HL-60/S4 (cell line): ENCODE data around the gene ABHD8.

Experiments
- in situ Hi-C: fragments of 300-500 bp; cut with MboI; formaldehyde crosslinking; loops from 2 replicates; pipeline ENCODE4 v1.14.3; 2022; ENCODE audit warnings: low sequenced_read_pairs

Gene ABHD8

GRCh38 chr19:17303167-17303939 is at the start of gene ABHD8:
Gene ABHD8, minus strand, starts transcription at chr19:17303425. Its CDS starts 1,809 bp downstream, at chr19:17301616.
- in situ Hi-C loops, result no loop called here

DNA sequence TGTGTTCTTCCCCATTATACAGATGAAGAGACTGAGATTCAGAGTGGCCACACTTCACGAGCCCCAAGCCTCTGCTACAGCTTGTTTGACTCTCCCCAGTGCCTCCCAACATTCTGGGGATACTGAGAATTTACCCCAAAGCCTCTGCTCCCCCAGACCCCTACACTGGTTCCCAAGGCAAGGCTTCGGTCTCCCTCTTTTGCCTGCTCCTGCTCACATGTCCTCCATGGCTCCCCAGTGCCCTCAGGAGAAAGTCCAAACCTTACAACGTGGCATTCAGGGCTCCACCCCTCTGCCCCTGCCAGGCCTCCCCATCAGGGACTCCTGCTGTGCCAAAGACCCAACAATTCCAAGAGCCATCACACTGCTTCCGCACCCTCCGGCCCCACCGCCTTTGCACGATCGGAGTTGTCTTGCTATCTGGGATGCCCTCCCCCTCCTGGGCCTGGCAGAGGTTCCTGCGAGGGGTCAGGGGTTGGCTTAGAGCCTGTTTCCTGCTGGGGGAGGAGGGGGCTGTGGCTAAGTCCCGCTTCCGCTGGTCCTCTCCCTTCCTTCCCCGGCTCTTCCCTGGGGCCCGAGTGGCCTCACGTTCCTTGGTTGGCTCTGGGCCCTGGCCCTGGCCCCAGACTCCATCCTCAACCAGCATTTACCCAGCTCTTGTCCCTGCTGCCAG is 49.5 kb upstream of the ABHD8 start:
- in situ Hi-C loops, result no loop called here

DNA sequence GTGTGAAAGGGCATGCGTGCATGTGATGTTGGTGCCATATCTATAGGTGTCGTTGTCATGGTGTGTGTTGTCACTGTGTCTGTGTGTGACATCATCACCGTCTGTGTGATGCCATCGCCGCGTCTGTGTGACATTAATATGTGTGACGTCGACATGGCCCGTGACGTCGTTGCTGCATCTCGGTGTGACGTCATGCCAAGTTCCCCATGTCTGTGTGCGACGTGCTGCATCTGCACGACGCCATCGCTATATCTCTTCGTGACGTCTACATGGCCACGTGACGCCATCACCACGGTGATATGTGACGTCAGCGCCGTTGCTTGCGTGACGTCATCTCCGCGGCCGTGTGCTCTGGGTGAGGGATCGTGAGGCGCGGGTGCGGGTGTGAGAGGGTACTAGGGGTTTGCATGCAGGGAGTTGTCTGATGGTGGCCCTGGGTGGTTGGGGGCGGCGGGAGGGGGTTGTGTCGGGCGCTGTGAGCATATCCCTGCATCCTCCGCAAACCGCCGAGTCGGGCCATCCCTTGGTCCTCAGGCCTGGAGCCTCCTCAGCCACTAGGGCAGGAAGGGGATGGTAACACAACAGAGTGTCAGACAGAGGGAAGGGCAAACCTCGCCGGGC is 48.7 kb upstream of the ABHD8 start:
- in situ Hi-C loops, result no loop called here

GRCh38 chr19:17348700-17349099 is 45.5 kb upstream of the ABHD8 start:
- in situ Hi-C loops, result loop anchor here (5.0 kb wide), 1 partner anchor 39 kb away; no protein-coding TSS in a partner anchor

GRCh38 chr19:17347877-17348276 is 44.7 kb upstream of the ABHD8 start:
- in situ Hi-C loops, result loop anchor here (5.0 kb wide), 1 partner anchor 39 kb away; no protein-coding TSS in a partner anchor

DNA sequence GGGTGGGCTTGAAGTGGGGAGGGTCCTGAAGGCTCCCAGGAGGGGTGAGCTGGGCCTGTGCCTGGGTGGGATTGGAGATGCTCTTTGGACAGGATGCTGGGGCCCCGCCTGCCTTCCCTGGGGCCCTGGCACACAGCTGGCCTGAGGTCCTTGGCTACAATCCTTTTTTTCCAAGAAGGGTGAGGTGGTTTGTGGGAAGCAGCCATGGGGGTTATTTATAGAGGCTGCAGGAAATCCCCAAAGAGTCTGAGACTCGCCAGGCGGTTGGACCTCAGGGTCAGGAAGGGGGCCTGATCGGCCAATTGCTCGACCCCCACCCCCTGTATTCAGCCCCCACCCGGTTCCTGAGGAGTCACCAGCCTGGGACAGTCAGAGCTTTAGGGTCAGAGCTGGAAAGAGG is 44.1 kb upstream of the ABHD8 start:
- in situ Hi-C loops, result loop anchor here (5.0 kb wide), 1 partner anchor 40 kb away; no protein-coding TSS in a partner anchor

GRCh38 chr19:17346109-17346671 is 43.0 kb upstream of the ABHD8 start:
- in situ Hi-C loops, result loop anchor here (5.0 kb wide), 1 partner anchor 41 kb away; no protein-coding TSS in a partner anchor

DNA sequence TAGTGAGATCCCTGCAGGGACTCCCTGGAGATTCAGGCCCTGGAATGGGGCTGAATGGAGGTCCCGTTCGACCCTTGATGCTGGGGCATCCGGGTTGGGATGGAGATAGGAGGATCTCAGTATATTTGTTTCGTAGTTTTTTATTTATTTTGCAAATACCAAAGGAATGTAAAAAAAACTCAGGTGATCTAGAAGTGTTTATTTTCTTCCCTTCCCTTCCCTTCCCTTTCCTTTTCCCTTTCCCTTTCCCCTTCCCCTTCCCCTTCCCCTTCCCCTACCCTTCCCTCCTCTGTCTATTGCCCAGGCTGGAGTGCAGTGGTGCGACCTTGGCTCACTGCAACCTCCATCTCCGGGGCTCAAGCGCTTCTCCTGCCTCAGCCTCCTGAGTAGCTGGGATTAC is 38.6 kb upstream of the ABHD8 start:
- in situ Hi-C loops, result no loop called here

DNA sequence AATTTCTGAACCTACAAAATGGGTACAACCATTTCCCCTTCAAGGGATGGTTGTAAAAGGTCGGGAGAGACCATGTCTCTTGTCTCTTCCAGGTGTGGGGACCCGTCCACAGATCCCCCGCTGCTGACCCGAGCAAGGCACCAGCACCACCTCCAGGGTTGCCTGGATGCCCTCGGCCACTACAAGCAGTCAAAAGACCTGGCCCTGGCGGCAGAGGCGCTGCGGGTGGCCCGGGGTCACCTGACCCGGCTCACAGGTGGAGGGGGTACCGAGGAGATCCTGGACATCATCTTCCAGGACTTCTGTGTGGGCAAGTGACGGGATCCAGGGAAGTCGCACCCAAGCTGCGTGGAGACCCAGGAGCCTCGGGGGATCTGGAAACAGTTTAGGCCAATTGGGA is 38.2 kb upstream of the ABHD8 start:
- in situ Hi-C loops, result no loop called here

DNA sequence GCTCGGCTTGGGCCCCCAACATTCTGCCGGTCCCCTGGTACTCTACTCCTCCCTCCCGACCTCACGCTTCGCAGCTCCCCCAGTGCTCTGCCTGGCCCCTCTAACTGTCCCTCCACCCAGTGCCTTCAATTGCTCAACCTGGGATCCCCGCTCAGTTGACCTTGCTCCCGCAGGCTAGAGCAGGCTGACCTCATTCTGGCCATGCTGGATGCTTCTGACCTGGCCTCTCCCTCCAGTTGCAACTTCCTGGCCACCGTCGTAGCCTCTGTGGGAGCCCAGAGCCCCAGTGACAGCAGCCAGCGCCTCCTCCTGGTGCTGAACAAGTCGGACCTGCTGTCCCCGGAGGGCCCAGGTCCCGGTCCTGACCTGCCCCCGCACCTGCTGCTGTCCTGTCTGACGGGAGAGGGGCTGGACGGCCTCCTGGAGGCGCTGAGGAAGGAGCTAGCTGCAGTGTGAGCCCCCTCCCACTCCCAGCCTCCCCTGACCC is 37.7 kb upstream of the ABHD8 start:
- in situ Hi-C loops, result no loop called here

GRCh38 chr19:17340302-17340870 is 37.2 kb upstream of the ABHD8 start:
- in situ Hi-C loops, result no loop called here

DNA sequence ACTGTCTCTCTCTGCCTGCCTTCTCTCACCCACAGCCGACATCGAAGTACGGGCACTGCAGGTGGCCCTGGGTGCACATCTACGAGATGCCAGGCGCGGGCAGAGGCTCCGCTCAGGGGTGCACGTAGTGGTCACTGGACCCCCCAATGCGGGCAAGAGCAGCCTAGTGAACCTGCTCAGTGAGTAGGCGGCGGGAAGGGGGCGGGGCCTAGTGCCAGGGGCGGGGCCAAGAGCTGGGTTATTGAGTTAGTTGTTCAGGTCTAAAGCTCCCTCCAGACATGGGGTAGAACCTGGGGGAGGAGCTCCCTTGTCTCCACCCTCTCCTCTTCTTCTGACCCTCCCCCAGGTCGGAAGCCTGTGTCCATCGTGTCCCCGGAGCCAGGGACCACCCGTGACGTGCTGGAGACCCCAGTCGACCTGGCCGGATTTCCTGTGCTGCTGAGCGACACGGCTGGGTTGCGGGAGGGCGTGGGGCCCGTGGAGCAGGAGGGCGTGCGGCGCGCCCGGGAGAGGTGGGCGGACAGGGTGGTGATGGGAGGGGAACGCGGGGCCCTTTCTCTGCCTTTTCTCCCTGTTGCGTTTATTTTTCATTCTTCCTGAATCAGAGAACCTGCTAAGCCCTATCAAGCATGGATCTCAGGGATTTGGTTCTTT is 36.0 kb upstream of the ABHD8 start:
- in situ Hi-C loops, result no loop called here

GRCh38 chr19:17338433-17339078 is 35.3 kb upstream of the ABHD8 start:
- in situ Hi-C loops, result no loop called here

DNA sequence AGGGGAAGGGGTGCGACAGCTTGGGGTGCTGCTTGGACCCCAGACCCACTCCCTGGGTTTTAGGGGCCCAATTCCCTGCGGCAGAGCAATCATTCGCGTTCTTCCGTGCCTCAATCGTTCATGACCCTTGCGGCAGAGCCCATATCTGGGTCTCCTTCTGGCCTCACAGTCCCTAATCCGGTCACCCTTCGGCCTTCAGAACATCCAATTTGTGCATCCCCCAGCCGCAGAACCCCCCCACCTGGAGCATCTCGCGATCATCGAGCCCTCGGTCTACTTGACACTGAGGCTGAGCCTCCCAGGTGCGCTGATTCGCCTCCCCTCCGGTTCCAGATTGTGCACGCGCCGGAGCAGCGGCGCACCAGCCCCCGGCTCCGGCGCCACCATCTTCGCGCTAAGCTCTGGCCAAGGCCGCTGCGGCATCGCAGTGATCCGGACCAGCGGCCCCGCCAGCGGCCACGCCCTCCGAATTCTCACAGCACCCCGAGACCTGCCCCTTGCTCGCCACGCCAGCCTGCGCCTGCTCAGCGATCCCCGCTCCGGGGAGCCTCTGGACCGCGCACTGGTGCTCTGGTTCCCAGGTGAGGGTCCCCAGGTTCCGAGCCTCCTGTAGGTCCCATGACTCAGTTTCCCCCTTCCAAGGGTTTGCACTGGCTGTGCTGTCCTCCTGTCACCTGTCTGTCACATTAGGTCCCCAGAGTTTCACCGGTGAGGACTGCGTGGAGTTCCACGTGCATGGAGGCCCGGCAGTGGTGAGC is 34.6 kb upstream of the ABHD8 start:
- in situ Hi-C loops, result no loop called here

- in situ Hi-C loops, result no loop called here
Observed at GRCh38 chr19:17336872-17337674, 33.8 kb upstream of the ABHD8 start, which contains the start of gene GTPBP3. Gene GTPBP3, plus strand, starts transcription at chr19:17337553. Its CDS starts 59 bp downstream, at chr19:17337612.

DNA sequence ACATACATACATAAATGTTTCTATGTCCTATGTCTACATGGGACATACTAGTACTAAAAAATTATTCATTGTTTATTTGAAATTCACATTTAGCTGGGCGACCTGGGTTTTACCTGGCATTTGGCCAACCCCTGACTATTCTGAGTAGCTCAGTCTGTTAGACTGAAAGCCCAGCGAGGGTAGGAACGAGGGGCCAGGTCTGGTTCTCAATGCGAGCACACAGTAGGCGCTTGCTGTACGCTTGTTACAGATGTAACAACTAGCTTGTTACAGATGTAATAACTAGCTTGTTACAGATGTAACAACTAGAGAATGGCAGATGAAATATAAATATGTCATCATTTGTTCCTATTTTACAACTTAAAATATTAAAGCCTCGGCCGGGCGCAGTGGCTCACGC is 32.4 kb upstream of the ABHD8 start:
- in situ Hi-C loops, result no loop called here

GRCh38 chr19:17334414-17335409 is 31.5 kb upstream of the ABHD8 start, which contains the start of gene ANO8:
Gene ANO8, minus strand, starts transcription at chr19:17334855. Its CDS starts 185 bp downstream, at chr19:17334670.
- in situ Hi-C loops, result no loop called here
